OCI-LY3 (cell line): ENCODE measurements around the gene FBXL15.

Experiments used
- H2AFZ ChIP-seq: fragments of 200-600, 300-600 bp; shearing (Covaris generic); 2 replicates; pipeline ENCODE4 v1.6.0; 2014; ENCODE audit warnings: antibody characterized with exemption, low read depth, low read length
- H3K27ac ChIP-seq: fragments of 200-600, 300-600 bp; sonication (generic); 2 replicates; pipeline ENCODE4 v1.5.1; 2014; ENCODE audit warnings: mild to moderate bottlenecking, low read length, moderate library complexity, mixed read lengths
- H3K27me3 ChIP-seq: fragments of 200-600, 300-600 bp; sonication (generic); 2 replicates; pipeline ENCODE4 v1.6.1; 2014; ENCODE audit warnings: low read depth, low read length, mixed read lengths
- H3K36me3 ChIP-seq: fragments of 200-600, 300-600 bp; sonication (generic); replicated peaks from 2 replicates; pipeline ENCODE3; 2014; ENCODE audit warnings: low read depth, low read length, mixed read lengths
- H3K4me1 ChIP-seq: fragments of 300-600, 200-600 bp; sonication (generic); 2 replicates; pipeline ENCODE4 v1.6.1; 2014; ENCODE audit warnings: low read length, mixed read lengths
- H3K4me2 ChIP-seq: fragments of 200-600, 300-600 bp; sonication (generic); 2 replicates; pipeline ENCODE4 v1.6.1; 2014; ENCODE audit warnings: low read length, mixed read lengths
- H3K4me3 ChIP-seq: fragments of 300-600, 200-600 bp; sonication (generic); 2 replicates; pipeline ENCODE4 v1.5.1; 2014; ENCODE audit warnings: antibody characterized with exemption, mild to moderate bottlenecking, low read length, moderate library complexity
- H3K79me2 ChIP-seq: fragments of 300-600, 200-600 bp; shearing (Covaris generic); 2 replicates; pipeline ENCODE4 v1.6.1; 2014; ENCODE audit warnings: mild to moderate bottlenecking, low read length, mixed read lengths
- H3K9ac ChIP-seq: fragments of 300-600, 200-600 bp; shearing (Covaris generic); 2 replicates; pipeline ENCODE4 v1.6.0; 2014; ENCODE audit warnings: mild to moderate bottlenecking, low read length, moderate library complexity
- H3K9me3 ChIP-seq: fragments of 200-600, 300-600 bp; shearing (Covaris generic); 2 replicates; pipeline ENCODE4 v1.6.1; 2014; ENCODE audit warnings: low read length, mixed read lengths; ENCODE audit not compliant: insufficient read depth
- H4K20me1 ChIP-seq: fragments of 200-600, 300-600 bp; sonication (generic); 2 replicates; pipeline ENCODE4 v1.6.1; 2016; ENCODE audit warnings: low read length, mixed read lengths; ENCODE audit not compliant: insufficient read depth
- EZH2phosphoT487 ChIP-seq: fragments of 200-600 bp; shearing (Covaris generic); IDR thresholded peaks from 2 replicates; pipeline ENCODE4 v1.6.1; 2018; ENCODE audit warnings: antibody characterized with exemption, mixed run types, low read depth
- TF ChIP-seq, protein P1 (sequence below): fragments of 200-600, 300-600 bp; sonication (generic); IDR thresholded peaks from 2 replicates; pipeline ENCODE4 v1.5.1; 2014; ENCODE audit warnings: antibody characterized with exemption, low read length, low read depth

FBXL15 gene

DNA sequence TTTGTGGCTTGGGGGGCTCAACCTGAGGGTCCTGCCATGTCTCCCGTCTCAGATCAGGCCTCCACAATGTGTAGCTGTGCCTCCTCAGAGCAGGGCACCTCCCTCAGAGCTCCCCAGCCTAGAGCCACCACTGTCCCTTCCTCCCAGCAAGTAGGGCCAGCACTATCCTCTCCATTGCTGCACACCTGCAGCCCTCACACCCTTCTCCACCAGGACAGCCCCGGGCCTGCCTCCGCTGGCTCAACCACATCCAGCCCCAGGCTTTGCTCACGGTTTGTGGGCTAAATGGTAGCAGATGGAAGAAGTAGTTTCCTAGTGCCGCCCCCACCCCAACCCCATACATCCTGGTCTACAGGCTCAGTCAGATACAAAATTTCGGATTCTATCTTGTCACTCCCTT lies 15.0 kb upstream of the FBXL15 start:
- Histone ChIP-seq H3K79me2 (no peaks in the 10 kb centered on the region), H4K20me1 (0 out of 2 replicates have a peak, but pooled peaks cover 4% of the 10 kb centered on the region), H3K4me2 (no peak overlapping the region), H2AFZ (no peak overlapping the region), H3K4me1 (peaks cover 20% of the 10 kb centered on the region; the same call in 1 of the 2 replicates), H3K9ac (no peak overlapping the region), H3K9me3 (no peaks in the 10 kb centered on the region), H3K4me3 (no peak overlapping the region), H3K27me3 (no peaks in the 10 kb centered on the region), H3K27ac (no peak overlapping the region), H3K36me3 (peaks cover 8% of the 10 kb centered on the region)
- no peak for TF ChIP-seq EZH2phosphoT487
- TF ChIP-seq, protein P1, sequence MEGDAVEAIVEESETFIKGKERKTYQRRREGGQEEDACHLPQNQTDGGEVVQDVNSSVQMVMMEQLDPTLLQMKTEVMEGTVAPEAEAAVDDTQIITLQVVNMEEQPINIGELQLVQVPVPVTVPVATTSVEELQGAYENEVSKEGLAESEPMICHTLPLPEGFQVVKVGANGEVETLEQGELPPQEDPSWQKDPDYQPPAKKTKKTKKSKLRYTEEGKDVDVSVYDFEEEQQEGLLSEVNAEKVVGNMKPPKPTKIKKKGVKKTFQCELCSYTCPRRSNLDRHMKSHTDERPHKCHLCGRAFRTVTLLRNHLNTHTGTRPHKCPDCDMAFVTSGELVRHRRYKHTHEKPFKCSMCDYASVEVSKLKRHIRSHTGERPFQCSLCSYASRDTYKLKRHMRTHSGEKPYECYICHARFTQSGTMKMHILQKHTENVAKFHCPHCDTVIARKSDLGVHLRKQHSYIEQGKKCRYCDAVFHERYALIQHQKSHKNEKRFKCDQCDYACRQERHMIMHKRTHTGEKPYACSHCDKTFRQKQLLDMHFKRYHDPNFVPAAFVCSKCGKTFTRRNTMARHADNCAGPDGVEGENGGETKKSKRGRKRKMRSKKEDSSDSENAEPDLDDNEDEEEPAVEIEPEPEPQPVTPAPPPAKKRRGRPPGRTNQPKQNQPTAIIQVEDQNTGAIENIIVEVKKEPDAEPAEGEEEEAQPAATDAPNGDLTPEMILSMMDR, result no peak

DNA sequence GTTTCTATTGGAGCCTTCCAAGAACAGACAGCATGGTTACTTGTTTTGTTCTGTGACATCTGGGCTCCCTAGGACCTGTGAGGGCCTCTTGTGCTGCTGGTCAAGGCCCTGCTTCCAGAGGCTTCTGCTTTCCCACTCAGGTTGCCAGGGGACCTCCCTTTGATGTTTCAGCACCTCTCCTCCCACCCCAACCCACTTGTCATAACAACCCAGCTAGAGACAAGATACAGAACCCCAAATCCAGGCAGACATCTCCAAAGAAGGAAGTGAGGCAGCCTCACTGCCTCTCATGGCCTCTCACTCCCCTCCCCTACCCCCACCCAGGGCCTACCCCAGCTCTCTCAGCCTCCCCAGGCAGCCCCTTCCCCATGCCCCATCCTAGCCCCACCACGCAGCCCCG lies 13.8 kb upstream of the FBXL15 start:
- no peaks in the 10 kb centered on the region for H3K27me3 ChIP-seq
- no peaks in the 10 kb centered on the region for H3K36me3 ChIP-seq

DNA sequence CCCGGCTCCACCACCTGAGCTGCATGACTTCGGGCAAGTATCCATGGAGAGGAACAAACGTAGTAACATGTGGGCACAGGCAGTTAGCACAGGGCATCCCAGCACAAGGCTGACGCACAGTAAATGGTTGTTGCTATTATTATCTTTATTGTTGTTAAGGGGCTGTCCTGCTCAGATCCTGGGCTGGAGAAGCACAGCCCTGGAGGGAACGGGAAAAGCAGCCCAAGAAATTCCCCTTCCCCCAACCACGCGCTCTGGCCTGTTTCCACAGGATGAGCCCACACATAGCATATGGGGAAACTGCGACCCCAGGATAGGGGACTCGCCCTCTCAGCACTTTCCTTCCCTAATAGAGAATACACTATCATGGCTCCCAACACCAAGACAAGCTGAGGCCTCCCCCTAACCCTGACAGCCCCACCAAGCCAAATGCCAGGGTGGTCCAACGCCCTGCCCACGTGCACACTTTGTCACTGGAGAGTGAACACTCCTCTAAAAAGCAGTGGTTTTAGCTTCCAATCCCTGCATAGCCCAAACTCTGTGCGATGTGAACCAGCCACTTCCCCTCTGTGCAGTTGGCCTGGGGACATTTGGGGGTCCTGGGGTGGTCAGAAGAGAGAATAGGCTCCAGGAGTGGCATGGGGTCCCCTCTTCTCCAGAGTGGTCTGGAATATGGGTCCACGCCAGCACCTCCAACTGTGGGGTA lies 13.1 kb upstream of the FBXL15 start:
- Histone ChIP-seq H2AFZ (no peak overlapping the region), H4K20me1 (no peaks in the 10 kb centered on the region), H3K4me1 (peaks cover 30% of the 10 kb centered on the region), H3K4me3 (no peak overlapping the region), H3K36me3 (no peaks in the 10 kb centered on the region), H3K27ac (no peak overlapping the region), H3K4me2 (peak overlapping the region; percentile 59; the same call in 1 of the 2 replicates), H3K27me3 (no peaks in the 10 kb centered on the region), H3K79me2 (no peaks in the 10 kb centered on the region), H3K9me3 (no peaks in the 10 kb centered on the region), H3K9ac (no peak overlapping the region)
- TF ChIP-seq, protein P1, result no peak
- no peak for TF ChIP-seq EZH2phosphoT487

More for the DNA sequence above, 13.8 kb upstream of the FBXL15 start:
- no peak overlapping the region for H3K4me2 ChIP-seq
- no peak overlapping the region for H3K9ac ChIP-seq
- no peaks in the 10 kb centered on the region for H4K20me1 ChIP-seq
- TF ChIP-seq EZH2phosphoT487, result no peak
- TF ChIP-seq, protein P1, result no peak
- no peak overlapping the region for H3K4me3 ChIP-seq
- H3K9me3 ChIP-seq, result no peaks in the 10 kb centered on the region
- H3K27ac ChIP-seq, result no peak overlapping the region
- H3K4me1 ChIP-seq, result peaks cover 24% of the 10 kb centered on the region
- no peak overlapping the region for H2AFZ ChIP-seq
- no peaks in the 10 kb centered on the region for H3K79me2 ChIP-seq

DNA sequence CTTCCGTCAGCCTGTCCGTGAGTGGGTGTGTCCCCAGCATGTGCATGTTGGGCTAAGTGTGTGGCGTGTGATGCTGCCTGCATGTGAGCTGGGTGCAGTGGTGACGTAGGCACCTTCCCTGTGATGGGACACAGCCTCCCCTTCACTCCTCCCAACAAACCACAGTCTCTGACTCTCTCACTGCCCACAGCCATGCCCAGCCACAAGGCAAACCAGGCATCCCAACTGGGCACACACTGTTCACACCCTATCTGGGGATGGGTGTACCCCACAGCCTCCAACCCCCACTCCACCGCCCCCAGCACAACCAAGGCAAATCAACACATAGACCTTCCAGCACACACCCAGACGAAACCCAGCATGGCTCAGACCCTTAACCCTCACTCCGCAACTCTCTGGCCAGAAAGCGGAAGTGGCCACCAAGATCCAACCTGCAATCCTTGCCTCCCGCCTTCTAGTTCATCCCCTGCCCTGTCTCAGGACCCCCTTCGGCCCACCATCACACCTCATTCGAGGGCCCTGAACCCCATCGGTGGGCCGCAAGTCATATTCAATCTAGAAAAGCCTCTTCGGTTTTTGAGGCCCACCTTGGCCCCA lies 12.4 kb upstream of the FBXL15 start:
- Histone ChIP-seq H3K9me3 (no peaks in the 10 kb centered on the region), H3K4me2 (peak overlapping the region; percentile 59), H4K20me1 (no peaks in the 10 kb centered on the region), H3K9ac (no peak overlapping the region; the same call in 1 of the 2 replicates), H3K27ac (no peak overlapping the region), H3K79me2 (no peaks in the 10 kb centered on the region), H3K4me3 (peak overlapping the region; percentile 81), H2AFZ (no peak overlapping the region), H3K27me3 (no peaks in the 10 kb centered on the region), H3K36me3 (no peaks in the 10 kb centered on the region), H3K4me1 (peaks cover 33% of the 10 kb centered on the region)
- no peak for TF ChIP-seq EZH2phosphoT487
- TF ChIP-seq, protein P1, result no peak
